ENCODE measurements around the gene SSTR4. TPM values are rescaled to one million over a fixed set of nuclear protein-coding genes. Genes with fewer than 3 reads are reported as not detected.

The SSTR4 gene
- polyA plus RNA-seq, 2 of the 4 experiments (the other 2 are of a cell fraction): 0.08 TPM; not detected in 1

- TF ChIP-seq MYC (IDR thresholded peaks at IDR 0.05; ENCODE audit: borderline replicate concordance, low read length): no peak; the same call in 1 of the 2 replicates
- 0 out of 2 replicates have a peak, but pooled peaks have one; percentile 42 for TF ChIP-seq ATOH8 (CRISPR knock-in tag; IDR thresholded peaks at IDR 0.05; ENCODE audit: low read depth)
- TF ChIP-seq PHF8 (IDR thresholded peaks at IDR 0.05; ENCODE audit: borderline replicate concordance, low read depth): no peak
- peak; percentile 95 for TF ChIP-seq MAX (IDR thresholded peaks at IDR 0.05)
- no peak for TF ChIP-seq KDM1A (IDR thresholded peaks at IDR 0.05; ENCODE audit: low read depth)
- TF ChIP-seq ESRRA (IDR thresholded peaks at IDR 0.05; ENCODE audit: borderline replicate concordance, low read length): no peak
- peak; percentile 68 to 91; a peak in 4 of 5 replicates for TF ChIP-seq JUN (IDR thresholded peaks at IDR 0.05)
- no peak for TF ChIP-seq PBX3 (IDR thresholded peaks at IDR 0.05)
- no peak for TF ChIP-seq BHLHE40 (IDR thresholded peaks at IDR 0.05; ENCODE audit: low read depth, low read length)
- TF ChIP-seq KDM5A (IDR thresholded peaks at IDR 0.05): no peak
- TF ChIP-seq HMGXB4 (CRISPR knock-in tag; IDR thresholded peaks at IDR 0.05; ENCODE audit: borderline replicate concordance): no peak
- no peak for TF ChIP-seq HOXB5 (CRISPR knock-in tag; IDR thresholded peaks at IDR 0.05)
- no peak for TF ChIP-seq FOXS1 (CRISPR knock-in tag; IDR thresholded peaks at IDR 0.05)
- TF ChIP-seq FOSB (CRISPR knock-in tag; IDR thresholded peaks at IDR 0.05): no peak
- no peak for TF ChIP-seq CHD4 (IDR thresholded peaks at IDR 0.05; ENCODE audit: borderline replicate concordance)
- TF ChIP-seq RARB (CRISPR knock-in tag; IDR thresholded peaks at IDR 0.05): no peak
- peak; percentile 18; the same call in 1 of the 2 replicates for TF ChIP-seq HOXB13 (CRISPR knock-in tag; IDR thresholded peaks at IDR 0.05; ENCODE audit: low read depth)
These were observed 14.3 kb downstream of the SSTR4 start, which contains the start of gene THBD (continued) for GRCh38 chr20:23049201-23050075.

- no peak for FAIRE-seq
- ChIA-PET POLR2A (interaction anchor here (0.7 to 4.6 kb wide), 18 partner anchors 9 to 660 kb away, joined by 3 to 48 read pairs (median 4); partner anchors contain the start of gene NXT1), CTCF (interaction anchor here (0.6 to 11.1 kb wide), 67 partner anchors 11 to 711 kb away, joined by 3 to 190 read pairs (median 4); partner anchors contain the start of gene NXT1)
- WGBS (ENCODE audit: missing lambda C conversion rate): 2% methylated on average over 29 of the region's 48 CpGs
- Histone ChIP-seq H3K4me2 (peak overlapping the region; percentile 79), H3K9me3 (no peaks in the 10 kb centered on the region), H3K4me3 (peak overlapping the region; percentile 72), H3K27ac (peak overlapping the region; percentile 93 to 95), H3K4me1 (peaks cover 37% of the 10 kb centered on the region)
- DNase-seq (ENCODE audit: low read depth in 1 of 2, low spot score in 1 of 2): peak; percentile 72 to 81
- no peak for TF ChIP-seq MAZ (IDR thresholded peaks at IDR 0.05; ENCODE audit: borderline replicate concordance, low read depth, low read length)
- peak; percentile 52 for TF ChIP-seq POLR2A (IDR thresholded peaks at IDR 0.05; ENCODE audit: low read length)
- peak; percentile 39; the same call in 1 of the 2 replicates for TF ChIP-seq MYC (IDR thresholded peaks at IDR 0.05; ENCODE audit: borderline replicate concordance, low read length)
- TF ChIP-seq JUN (IDR thresholded peaks at IDR 0.05): peak in 1 of 2 experiments; percentile 8; a peak in 1 of 5 replicates
- no peak for TF ChIP-seq HEYL (CRISPR knock-in tag; IDR thresholded peaks at IDR 0.05)
- peak; percentile 51 to 68 for ATAC-seq
These were observed 15.1 kb downstream of the SSTR4 start for GRCh38 chr20:23050076-23050838.
